Measurements from ENCODE around the gene PDXP.
A peak's percentile ranks its signal among the peaks of the same experiment; 100 is the strongest.
"Not testable (repeated sequence)": the region's sequence is repeated elsewhere in the genome, so short reads cannot be mapped to it uniquely, and the experiment has no call there.

Gene PDXP

GRCh38 chr22:37650463-37651136 lies 7.9 kb upstream of the PDXP start:
- DNase-seq = no peak

DNA sequence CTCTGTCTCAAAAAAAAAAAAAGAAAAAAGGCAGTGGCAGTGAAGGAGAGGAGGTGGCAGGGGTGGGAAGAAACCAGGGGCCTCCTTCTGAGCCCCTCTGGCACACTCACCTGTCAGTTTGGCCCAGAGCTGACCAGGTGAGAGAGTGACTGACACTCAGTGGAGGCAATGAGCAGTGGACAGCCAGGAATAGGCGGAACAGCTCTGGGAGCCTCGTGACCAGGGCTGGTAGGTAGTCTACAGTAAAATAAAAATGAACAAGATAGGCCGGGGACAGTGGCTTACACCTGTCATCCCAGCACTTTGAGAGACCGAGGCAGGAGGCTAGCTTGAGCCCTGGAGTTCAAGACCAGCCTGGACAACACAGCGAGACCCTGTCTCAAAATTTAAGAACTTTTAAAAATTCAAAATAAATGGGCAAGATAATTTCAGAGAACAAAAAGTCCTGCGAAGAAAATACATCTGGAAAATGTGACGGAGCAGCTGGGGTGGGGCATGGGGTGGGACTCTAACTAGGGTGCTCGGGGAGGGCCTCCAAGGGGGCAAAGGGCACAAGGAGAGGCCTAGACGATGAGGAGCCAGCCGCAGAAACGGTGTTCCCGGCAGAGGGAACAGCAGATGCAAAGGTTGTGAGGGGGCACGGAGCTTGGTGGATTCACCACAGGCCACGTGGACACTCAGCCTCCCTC lies 3.8 kb upstream of the PDXP start:
- no peak for DNase-seq

- no peak for DNase-seq
Measured at GRCh38 chr22:37655252-37655563, 3.3 kb upstream of the PDXP start.

DNA sequence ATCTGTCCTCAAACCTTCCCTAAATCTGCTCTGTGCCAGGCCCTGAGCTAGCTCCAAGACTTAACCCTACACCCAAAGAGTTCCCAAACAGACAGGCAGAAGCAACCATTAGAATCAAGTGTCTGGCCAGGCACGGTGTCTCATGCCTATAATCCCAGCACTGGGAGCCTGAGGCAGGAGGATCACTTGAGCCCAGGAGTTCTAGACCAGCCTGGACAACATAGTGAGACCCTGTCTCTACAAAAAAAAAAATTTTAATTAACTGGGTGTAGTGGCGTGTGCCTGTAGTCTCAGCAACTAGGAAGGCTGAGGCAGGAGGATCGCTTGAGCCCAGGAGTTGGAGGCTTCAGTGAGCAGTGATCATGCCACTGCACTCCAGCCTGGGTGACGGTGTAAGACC lies 1.9 kb upstream of the PDXP start:
- not testable (repeated sequence) for DNase-seq

DNA sequence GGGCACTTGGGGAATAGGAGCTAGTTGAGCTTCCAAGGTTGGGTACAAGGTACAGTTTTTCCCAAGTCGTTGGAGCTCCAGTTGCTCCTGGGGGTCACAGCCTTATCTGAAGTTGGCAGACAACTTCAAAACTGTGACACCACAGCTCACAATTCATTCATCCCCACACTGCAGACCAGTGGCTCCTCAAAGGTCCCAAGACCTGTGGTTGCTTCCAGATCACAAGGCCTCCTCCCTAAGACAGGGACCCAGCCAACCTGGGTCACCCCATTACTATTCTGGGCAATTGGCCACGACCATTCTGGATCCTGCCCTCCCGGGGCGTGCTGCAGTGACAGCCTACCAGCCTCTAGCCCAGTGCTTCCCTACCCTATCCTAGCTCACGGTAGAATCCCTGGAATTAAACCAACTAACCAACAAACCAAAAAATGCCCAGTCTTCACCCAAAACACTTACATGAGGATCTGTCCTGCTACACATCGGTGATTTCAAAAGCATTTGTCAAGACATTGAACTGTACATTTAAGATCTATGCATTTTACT lies 862 bp upstream of the PDXP start:
- peak; percentile 76 for DNase-seq

GRCh38 chr22:37659066-37659896 lies 758 bp downstream of the PDXP start:
- DNase-seq = no peak

GRCh38 chr22:37659897-37660708 lies 1.6 kb downstream of the PDXP start:
- DNase-seq = peak; percentile 84

GRCh38 chr22:37660709-37661045 lies 2.2 kb downstream of the PDXP start:
- no peak for DNase-seq

DNA sequence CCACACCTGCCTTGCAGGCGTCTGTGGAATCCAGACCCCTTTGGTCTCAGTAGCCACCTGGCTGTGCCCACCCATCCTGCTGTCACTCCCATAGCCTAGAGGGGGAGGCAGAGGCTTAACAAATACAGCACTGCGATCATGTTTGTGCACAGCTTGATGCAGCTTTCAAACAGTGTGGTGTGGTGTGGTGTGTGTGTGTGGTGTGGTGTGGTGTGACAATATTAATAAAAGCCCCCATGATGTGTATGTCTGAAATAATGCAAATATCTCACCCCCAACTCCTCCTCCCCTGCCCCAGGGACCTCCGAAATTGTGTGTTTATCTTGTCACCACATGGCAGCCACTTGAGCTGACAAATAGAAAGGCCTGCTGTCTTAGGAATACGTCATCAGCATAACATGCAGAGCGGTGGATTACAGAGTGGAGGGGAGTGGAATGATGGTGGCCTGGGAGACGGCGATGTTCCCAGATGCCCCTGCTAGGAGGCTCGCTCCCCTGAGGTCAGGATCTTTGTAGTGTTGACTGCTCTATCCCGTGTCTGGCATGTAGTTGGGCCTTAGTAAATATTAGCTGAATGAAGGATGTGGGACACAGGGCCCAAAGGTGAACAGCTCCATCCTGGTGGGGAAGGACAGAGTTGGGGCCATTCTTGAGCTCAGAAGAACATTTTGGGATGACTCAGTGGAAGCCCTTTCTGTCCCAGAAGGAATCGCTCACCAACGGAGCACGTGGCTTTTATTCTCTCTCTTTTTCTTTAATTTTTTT lies 2.8 kb downstream of the PDXP start:
- DNase-seq = peak; percentile 69

DNA sequence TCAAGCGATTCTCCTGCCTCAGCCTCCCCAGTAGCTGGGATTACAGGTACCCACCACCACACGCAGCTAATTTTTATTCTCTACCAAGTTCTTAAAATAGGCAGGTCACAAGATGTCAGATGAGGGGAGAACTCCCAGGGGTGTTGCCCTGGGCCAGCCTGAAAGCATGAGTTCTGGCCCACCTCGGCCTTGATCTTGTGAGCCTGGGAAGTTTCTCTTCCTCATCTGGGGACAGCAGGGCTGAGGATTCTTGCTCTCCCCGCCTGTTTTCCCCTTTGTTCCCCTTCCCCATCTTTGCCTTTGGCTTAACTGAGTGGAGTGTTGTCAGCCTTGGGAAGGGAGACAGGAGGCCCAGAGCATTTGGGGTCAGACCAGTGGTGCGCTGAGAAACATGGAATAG lies 3.5 kb downstream of the PDXP start:
- DNase-seq = no peak

GRCh38 chr22:37663521-37664140 lies 5.1 kb downstream of the PDXP start:
- no peak for DNase-seq

DNA sequence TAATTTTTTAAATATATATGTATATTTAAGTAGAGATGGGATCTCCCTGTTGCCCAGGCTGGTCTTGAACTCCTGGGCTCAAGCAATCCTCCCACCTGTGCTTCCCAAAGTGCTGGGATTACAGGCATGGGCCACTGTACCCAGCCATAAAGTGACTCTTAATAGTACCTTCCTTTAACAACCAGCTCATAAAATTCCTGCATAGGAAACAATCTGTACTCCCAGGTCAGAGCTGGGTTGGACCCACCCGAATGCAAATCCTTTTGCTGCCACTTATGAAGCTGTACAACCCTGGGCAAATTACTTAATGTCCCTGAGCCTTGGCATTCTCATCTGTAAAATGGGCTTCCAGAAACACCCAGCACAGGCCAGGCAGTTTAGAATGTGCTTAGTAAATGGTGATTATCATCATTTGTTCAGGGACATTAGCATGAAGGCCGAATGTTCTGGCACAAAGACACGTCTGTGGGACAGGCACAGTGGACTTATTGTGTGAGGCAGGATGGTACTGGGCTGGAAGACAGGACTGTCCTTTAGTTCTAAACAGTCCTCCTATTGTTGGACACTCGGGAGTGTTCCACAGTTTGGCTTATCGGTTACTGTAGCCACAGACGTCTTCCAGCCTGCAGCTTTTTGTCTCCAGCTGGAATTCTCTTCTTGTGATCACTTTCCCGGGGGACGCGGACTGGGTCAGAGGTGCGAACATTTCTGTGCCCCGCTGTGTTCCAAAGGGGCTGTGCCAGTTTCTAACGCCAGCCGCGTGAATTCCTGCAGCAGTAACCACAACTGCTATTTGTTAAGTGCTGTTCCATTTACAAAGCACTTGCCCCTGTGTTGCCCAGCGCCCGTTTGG lies 6.0 kb downstream of the PDXP start:
- no peak for DNase-seq

DNA sequence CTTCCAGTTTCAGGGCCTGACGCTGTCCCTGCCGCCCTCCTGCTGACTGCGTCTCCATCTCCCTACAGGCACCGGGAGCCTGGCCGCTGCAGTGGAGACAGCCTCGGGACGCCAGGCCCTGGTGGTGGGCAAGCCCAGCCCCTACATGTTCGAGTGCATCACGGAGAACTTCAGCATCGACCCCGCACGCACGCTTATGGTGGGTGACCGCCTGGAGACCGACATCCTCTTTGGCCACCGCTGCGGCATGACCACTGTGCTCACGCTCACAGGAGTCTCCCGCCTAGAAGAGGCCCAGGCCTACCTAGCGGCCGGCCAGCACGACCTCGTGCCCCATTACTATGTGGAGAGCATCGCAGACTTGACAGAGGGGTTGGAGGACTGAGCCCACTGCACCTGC lies 7.0 kb downstream of the PDXP start:
- no peak for DNase-seq

- no peak for DNase-seq
Measured at GRCh38 chr22:37669586-37669985, 11.1 kb downstream of the PDXP start.

DNA sequence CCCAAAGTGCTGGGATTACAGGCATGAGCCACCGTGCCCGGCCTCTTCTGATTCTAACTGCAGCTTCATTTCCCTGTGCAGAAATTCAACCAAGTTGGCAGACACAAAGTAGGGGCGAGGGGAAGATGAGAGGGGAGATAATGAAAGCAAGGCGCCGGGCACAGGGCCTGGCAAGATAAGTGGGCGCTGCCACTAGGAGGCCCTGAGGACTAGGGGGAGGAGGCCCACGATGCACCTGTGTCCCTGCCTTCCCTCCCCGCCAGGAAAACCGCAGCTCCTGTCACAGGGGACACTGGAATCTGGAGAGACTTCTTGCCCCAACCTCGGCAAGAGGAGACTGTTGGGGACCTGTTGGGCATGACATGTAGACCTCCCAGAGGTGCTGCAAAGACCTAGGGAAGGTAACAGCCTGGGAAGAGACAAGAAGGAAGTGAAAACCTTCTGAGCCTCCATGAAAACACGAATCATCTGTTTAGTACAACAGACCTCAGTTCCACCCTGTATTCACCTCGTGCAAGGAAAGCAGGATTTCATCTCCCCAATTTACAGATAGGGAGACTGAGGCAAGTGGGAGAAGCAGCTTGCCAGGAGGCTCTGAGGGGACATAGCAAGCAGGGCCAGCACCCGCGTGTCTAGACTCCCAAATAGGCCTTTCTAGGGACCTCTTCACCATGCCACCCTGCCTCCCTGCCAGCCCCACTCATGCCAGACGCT lies 13.8 kb downstream of the PDXP start:
- DNase-seq = peak; percentile 58

DNA sequence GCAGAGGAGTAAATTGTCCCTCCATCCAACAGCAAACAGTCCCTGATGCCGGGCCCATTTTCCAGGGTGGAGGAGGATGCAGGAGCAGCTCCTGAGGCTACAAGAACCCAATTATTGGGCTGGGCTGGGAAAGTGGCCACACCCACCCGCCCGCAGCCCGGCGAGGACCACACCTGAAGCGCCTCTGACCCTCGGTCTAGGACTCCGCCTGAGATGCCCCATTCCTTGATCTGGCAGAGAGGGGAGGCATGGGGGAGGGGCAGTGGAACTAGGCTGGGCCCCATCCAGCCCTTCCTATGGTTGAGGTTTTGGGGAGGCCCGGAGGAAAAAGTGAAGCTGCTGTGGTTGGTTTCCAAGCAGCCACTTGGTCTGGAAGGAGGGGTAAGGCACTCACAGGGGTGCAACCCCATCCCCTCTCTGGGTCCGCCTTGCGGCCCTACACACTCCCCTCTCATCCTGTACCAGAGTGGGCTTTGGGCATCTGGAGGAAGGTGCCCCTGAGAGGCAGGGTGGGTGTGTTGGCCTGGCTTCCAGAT lies 14.5 kb downstream of the PDXP start:
- peak; percentile 42 for DNase-seq

DNA sequence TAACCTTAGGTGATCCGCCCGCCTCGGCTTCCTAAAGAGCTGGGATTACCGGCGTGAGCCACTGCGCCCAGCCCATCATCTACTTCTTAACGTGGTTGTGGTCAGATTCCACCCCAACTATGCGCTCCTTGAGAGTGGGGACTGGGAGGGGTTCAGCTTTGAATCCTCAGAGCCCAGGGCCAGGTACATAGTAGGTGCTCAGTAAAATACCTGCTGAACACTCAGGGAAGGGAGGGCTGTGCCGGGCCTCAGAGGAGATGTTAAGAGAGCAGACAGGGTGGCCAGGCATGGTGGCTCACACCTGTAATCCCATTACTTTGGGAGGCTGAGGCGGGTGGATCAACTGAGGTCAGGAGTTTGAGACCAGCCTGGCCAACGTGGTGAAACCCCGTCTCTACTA lies 15.7 kb downstream of the PDXP start:
- no peak for DNase-seq

- DNase-seq = peak; percentile 96
Measured at GRCh38 chr22:37674951-37675929, 16.7 kb downstream of the PDXP start, which contains the start of gene LGALS1. LGALS1 (plus strand) TSS chr22:37675636; CDS start chr22:37675703, 67 bp downstream.
